LNCAP (cell line): Measurements from ENCODE around the gene SLC12A8.

Experiments used
- TF ChIP-seq, protein P1 (sequence below): fragments of 450-650 bp; IDR thresholded peaks from 2 replicates; pipeline ENCODE4 v1.5.1; 2017; ENCODE audit warnings: mild to moderate bottlenecking

SLC12A8 gene

DNA sequence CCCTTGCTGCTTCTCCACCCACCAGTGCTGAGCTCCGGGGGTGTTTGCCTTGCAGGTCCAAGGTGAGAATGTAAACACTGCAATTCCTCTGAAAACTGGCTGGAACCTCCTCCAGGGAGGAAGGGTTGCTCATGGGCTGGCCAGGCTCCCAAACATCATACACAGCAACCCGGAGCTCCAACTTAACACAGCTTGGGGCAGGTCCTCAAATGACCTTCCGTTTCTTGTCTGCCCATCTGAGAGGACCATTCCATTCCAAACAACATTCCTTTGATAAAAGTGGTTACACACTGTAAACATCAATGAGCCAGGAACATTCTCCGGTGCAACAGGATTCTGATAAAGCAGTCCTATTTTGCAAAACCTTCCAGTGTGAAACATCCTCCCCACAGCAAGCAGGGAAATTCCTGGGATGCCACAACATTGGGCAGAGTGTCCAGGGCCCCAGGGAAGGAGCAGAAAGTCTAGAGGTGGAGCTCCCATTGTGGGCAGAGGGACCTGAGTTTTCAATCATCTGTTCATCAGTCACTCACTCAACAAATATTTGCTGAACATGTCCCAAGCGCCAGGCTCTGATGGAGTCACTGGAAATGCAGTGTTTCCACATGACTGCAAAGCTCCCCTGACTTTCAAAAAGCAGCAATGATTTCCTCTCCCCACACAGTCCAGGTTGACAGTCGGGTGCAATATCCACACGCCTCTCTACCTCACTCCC is 149.5 kb downstream of the SLC12A8 start:
- TF ChIP-seq, protein P1, sequence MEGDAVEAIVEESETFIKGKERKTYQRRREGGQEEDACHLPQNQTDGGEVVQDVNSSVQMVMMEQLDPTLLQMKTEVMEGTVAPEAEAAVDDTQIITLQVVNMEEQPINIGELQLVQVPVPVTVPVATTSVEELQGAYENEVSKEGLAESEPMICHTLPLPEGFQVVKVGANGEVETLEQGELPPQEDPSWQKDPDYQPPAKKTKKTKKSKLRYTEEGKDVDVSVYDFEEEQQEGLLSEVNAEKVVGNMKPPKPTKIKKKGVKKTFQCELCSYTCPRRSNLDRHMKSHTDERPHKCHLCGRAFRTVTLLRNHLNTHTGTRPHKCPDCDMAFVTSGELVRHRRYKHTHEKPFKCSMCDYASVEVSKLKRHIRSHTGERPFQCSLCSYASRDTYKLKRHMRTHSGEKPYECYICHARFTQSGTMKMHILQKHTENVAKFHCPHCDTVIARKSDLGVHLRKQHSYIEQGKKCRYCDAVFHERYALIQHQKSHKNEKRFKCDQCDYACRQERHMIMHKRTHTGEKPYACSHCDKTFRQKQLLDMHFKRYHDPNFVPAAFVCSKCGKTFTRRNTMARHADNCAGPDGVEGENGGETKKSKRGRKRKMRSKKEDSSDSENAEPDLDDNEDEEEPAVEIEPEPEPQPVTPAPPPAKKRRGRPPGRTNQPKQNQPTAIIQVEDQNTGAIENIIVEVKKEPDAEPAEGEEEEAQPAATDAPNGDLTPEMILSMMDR, result no peak

DNA sequence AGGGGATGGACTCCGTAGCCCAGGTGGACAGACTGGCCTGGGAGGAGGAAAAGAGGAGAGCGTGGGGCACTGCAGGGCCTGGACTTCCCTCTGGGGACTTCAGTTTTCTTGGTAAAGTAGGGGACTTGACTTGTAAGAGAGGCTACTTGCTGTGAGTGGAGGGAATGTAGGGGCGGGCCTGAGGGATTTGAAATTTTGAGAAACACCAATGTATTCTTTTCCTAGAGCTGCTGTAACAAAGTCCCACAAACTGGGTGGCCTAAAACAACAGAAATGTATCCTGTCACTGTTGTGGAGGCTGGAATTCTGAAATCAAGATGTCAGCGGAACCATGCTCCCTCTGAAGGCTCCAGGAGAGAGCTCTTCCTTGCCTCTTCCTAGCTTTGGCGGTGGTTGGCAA is 150.9 kb downstream of the SLC12A8 start:
- TF ChIP-seq, protein P1, result no peak

DNA sequence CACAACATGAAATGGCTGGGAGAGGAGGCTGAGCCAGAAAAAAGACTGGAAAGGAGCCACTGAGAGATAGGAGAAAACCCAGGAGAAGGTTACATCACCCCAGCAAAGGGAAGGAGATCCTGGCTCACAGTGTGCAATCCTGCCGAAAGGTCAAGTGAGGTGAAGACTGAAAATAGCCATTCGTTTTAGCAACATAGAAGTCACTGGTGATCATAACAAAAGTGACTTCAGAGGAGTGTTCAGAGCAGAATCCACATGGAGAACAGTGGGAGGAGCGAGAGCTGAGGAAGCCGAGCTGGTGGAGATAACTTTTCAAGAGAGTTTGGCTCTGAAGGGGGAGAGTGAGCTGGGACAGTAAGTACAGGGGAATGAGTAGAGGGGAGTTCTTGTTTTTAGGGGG is 151.4 kb downstream of the SLC12A8 start:
- TF ChIP-seq, protein P1, result no peak

DNA sequence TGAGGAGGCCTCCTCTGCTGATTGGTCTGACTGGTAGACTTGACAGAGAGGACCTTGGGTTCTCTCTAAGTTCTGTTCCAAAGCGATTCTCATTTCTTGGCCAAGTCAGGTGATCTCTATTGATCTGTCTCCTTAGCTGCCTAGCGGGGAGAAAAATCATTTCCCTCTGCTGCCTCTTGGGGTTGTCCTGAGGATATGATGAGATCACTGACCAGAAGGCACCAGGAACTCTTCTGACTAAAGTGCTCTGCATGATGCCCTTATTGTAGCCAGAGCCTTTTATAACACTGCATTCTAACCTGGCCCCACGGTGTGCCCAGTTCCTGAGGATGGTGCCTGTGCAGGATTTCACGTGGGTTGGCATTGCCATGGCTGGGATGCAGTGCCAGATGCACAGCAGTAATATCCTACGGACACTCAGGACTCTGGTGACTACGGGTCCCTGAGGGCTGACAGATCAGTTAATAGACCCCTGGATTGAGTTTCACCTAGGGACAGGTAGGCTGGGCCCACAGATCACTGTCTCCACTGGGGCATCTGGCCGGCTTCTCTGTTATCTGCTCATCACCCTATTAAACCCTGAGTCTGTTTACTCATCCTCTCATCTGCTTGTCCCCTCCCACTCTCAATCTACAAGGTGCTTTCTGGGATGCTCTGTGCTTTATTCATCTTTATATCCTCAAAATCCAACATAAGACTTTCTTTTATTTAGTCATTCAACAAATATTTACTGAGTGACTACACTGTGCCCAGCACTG is 152.9 kb downstream of the SLC12A8 start:
- TF ChIP-seq, protein P1, result no peak; the same call in 1 of the 2 replicates

DNA sequence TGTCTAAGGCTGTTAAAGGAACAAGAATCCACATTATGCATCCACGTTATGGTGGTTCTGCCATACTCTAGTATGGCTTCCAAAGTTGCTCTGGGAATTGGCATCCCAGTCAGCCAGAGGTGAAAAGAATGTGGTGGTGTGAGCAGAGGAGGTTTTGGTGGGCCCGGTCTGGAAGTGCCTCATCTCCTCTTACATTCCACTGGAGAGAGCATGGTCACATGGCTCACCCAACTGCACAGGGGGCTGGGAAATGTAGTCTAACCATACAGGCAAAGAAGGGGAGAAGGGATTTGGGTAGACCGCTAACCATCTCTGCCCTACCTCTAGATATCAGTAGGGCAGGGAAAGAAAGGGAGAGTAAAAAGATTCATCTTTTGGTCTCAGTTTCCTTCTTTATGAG is 153.6 kb downstream of the SLC12A8 start:
- TF ChIP-seq, protein P1, result no peak

DNA sequence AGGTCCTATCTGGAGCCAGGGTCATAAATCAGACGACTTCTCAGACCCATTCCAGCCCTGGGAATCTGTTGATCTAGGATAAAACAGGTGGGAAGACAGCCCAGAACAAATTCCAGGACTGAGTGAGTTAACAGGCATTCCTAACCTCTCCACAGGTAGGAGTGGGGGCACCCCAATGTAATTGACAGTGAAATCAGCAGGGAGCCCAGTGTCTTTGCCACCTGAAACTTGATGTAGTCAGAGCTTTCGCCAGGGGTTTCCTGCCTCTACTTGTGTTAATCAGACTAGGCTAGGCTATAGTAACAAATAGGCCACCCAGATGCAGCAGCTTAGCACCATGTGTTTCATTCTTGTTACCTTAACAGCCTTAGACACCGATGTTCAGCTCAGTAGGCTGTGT is 154.0 kb downstream of the SLC12A8 start:
- TF ChIP-seq, protein P1, result no peak

DNA sequence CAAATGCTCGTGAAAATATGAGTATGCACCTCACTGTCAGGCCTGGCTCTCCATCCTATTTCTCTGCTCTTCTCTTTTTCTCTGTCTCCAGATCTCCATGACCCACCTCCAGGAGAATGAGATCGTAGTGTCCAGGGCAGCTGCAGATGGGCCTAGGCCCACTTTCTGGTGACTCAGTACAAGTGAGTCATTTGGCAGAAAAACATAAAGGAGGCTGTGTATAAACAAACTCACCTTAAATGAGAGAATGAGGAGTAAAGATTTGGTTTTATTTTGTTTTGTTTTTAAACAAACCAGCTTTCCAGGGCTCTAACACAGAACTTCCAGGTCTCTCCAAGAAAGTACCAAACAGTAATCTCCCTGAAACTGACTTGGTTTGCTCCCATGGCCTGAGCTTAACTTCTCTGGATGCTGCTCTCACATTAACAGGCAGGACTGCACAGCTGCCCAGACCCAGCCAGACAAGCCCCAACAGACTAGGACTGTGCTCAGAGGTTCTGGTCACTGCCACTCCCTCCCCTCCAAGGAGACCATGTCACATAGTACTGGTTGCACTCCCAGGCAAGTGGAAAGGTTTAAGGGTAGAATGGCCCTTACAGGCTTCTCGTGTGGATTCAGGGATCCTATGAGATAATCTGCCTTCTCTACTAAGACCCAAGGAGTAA is 155.2 kb downstream of the SLC12A8 start:
- TF ChIP-seq, protein P1, result no peak
